Aorta (tissue), 5 donors: ENCODE measurements around the gene ST6GAL1. TPM values are rescaled to one million over a fixed set of nuclear protein-coding genes. Genes with fewer than 3 reads are reported as not detected.
"Not testable (repeated sequence)": the region's sequence is repeated elsewhere in the genome, so short reads cannot be mapped to it uniquely, and the experiment has no call there.

Experiments used
- ATAC-seq: fragments of 200-7000 bp; cut with Tn5 transposase; one replicate; pipeline ENCODE4 v1.9.1; 2022; ENCODE audit warnings: moderate library complexity; ENCODE audit not compliant: low FRiP score
- DNase-seq, 2 donors: peaks; one replicate each; pipeline ENCODE4 v3.0.0-alpha.2; 2020
- H3K27ac ChIP-seq, 2 donors: one replicate each; pipeline ENCODE4 v1.5.1; 2013; ENCODE audit warnings: low read length in 2 of 2, mild to moderate bottlenecking in 2 of 2, moderate library complexity in 2 of 2, control low read depth in 1 of 2, inconsistent platforms in 1 of 2, low read depth in 1 of 2
- H3K27me3 ChIP-seq, 2 donors: one replicate each; pipeline ENCODE4 v1.6.1; 2013; ENCODE audit warnings: control low read depth in 1 of 2, low read length in 1 of 2, mild to moderate bottlenecking in 1 of 2, moderate library complexity in 1 of 2; ENCODE audit not compliant: insufficient read depth in 2 of 2, control insufficient read depth in 1 of 2
- H3K36me3 ChIP-seq, 2 donors: one replicate each; pipeline ENCODE4 v1.6.1; 2013; ENCODE audit warnings: control low read depth in 1 of 2, low read length in 1 of 2, mild to moderate bottlenecking in 1 of 2; ENCODE audit not compliant: insufficient read depth in 2 of 2, control insufficient read depth in 1 of 2
- H3K4me1 ChIP-seq, 2 donors: one replicate each; pipeline ENCODE4 v1.6.1; 2013; ENCODE audit warnings: low read length in 2 of 2, control low read depth in 1 of 2, mild to moderate bottlenecking in 1 of 2, moderate library complexity in 1 of 2; ENCODE audit not compliant: insufficient read depth in 2 of 2, control insufficient read depth in 1 of 2
- H3K4me3 ChIP-seq, 2 donors: one replicate each; pipeline ENCODE4 v1.5.1; 2013; ENCODE audit warnings: low read length in 2 of 2, control low read depth in 1 of 2, mild to moderate bottlenecking in 1 of 2
- H3K9me3 ChIP-seq: one replicate; pipeline ENCODE4 v1.6.1; 2013; ENCODE audit warnings: mild to moderate bottlenecking, low read length; ENCODE audit not compliant: control insufficient read depth
- WGBS, 2 donors: extraction: QIAGEN DNeasy Blood & Tissue Kit; methylation state at CpG; one replicate each; pipeline ENCODE4 v1.1.7; 2013; 5-methylcytosine and 5-hydroxymethylcytosine counted together
- intact Hi-C, 2 donors: fragments of 100-400 bp; cut with DNase I; formaldehyde crosslinking; loops; one replicate each; pipeline versions ENCODE4 v1.14.2 to v1.15.0; 2022
- polyA plus RNA-seq, 2 donors: library from polyadenylated mRNA; stranded (reverse); fragments of 200-250 nt; gene quantifications; one replicate each; pipeline ENCODE4 v1.2.3, GENCODE V29; 2013
- total RNA-seq, 2 donors: library from RNA; stranded (reverse); fragmentation: NEBNext Ultra II Directional; extraction: Animal tissue kit (Norgen Biotek cat#: 25700); gene quantifications; one replicate each; pipeline ENCODE4 v1.2.1, GENCODE V29; 2021
- donor health status: healthy with polysubstance abuse.
- donor health status: Bipolar disorder and iron deficiency.
- donor health status: DM: no; HTN: no; CAD: no.
- donor health status: DM: no; HTN: no; CAD: no.
- donor health status: DM: yes; HTN: yes; CAD: no.

ST6GAL1 gene
- total and polyA plus RNA-seq, 4 donors = 11.8 to 140 (median 50.4) TPM

- Histone ChIP-seq H3K27me3 (no peaks in the 10 kb centered on the region), H3K36me3 (no peaks in the 10 kb centered on the region), H3K9me3 (no peaks in the 10 kb centered on the region), H3K4me3 (no peak overlapping the region), H3K27ac (peak overlapping the region in 1 of 2 donors; percentile 43), H3K4me1 (no peaks in the 10 kb centered on the region)
- intact Hi-C loops = no loop called here
- DNase-seq (no peak), ATAC-seq (no peak)
- WGBS, 2 donors = 66 to 68% methylated on average over 6 of the region's 6 CpGs
These were observed 36.1 kb downstream of the ST6GAL1 start for GRCh38 chr3:186966406-186966805.

- H3K4me3 ChIP-seq, intact Hi-C loops, H3K27me3 ChIP-seq, ATAC-seq, H3K4me1 ChIP-seq, H3K36me3 ChIP-seq, H3K9me3 ChIP-seq, DNase-seq: not testable (repeated sequence)
- 93 to 97% methylated on average over 11 of the region's 11 CpGs for WGBS, 2 donors
- H3K27ac ChIP-seq = peak overlapping the region; percentile 12 to 84
These were observed 36.9 kb downstream of the ST6GAL1 start for GRCh38 chr3:186967236-186967635.

GRCh38 chr3:186967686-186968085 is 37.4 kb downstream of the ST6GAL1 start:
- Histone ChIP-seq H3K27me3 (no peaks in the 10 kb centered on the region), H3K4me3 (no peak overlapping the region), H3K4me1 (no peaks in the 10 kb centered on the region), H3K36me3 (no peaks in the 10 kb centered on the region), H3K9me3 (no peaks in the 10 kb centered on the region), H3K27ac (peak overlapping the region; percentile 12 to 84)
- no peak for ATAC-seq
- no peak for DNase-seq
- intact Hi-C loops = no loop called here
- 62 to 64% methylated on average over 7 of the region's 7 CpGs for WGBS, 2 donors

- no peaks in the 10 kb centered on the region for H3K27me3 ChIP-seq
- no peaks in the 10 kb centered on the region for H3K36me3 ChIP-seq
- ATAC-seq (peak; percentile 30), DNase-seq (no peak)
- no peak overlapping the region for H3K4me3 ChIP-seq
- no peaks in the 10 kb centered on the region for H3K9me3 ChIP-seq
- peaks cover 2 to 3% of the 10 kb centered on the region in 2 donors for H3K4me1 ChIP-seq
- H3K27ac ChIP-seq = peak overlapping the region; percentile 46 to 96
- intact Hi-C loops = loop anchor here (5.0 to 10.0 kb wide), 3 partner anchors 37 to 138 kb away; partner anchors contain the start of gene ST6GAL1 (in 1 of the 2)
- 15 to 19% methylated on average over 7 of the region's 7 CpGs for WGBS, 2 donors
These were observed 39.3 kb downstream of the ST6GAL1 start for GRCh38 chr3:186969607-186970006.

GRCh38 chr3:186971106-186971505 is 40.8 kb downstream of the ST6GAL1 start:
- not testable (repeated sequence) for ATAC-seq, H3K36me3 ChIP-seq, H3K9me3 ChIP-seq, DNase-seq, H3K4me3 ChIP-seq, H3K4me1 ChIP-seq, H3K27me3 ChIP-seq
- 78% methylated on average over 10 of the region's 10 CpGs for WGBS, 2 donors
- H3K27ac ChIP-seq = peak overlapping the region; percentile 92 to 96
- intact Hi-C loops = loop anchor here (5.0 to 10.0 kb wide), 3 partner anchors 39 to 136 kb away; partner anchors contain the start of gene ST6GAL1 (in 1 of the 2)

GRCh38 chr3:186971578-186971977 is 41.3 kb downstream of the ST6GAL1 start:
- Histone ChIP-seq H3K4me1 (peaks cover 4 to 5% of the 10 kb centered on the region in 2 donors), H3K36me3 (no peaks in the 10 kb centered on the region), H3K27ac (peak overlapping the region; percentile 92 to 96), H3K4me3 (no peak overlapping the region), H3K9me3 (no peaks in the 10 kb centered on the region), H3K27me3 (no peaks in the 10 kb centered on the region)
- ATAC-seq (peak; percentile 85), DNase-seq (peak in 1 of 2 donors; percentile 85)
- 8 to 11% methylated on average over 1 of the region's 1 CpG for WGBS, 2 donors
- intact Hi-C loops = loop anchor here (5.0 to 10.0 kb wide), 3 partner anchors 39 to 136 kb away; partner anchors contain the start of gene ST6GAL1 (in 1 of the 2)

GRCh38 chr3:186973702-186974101 is 43.4 kb downstream of the ST6GAL1 start:
- Histone ChIP-seq H3K36me3 (no peaks in the 10 kb centered on the region), H3K4me1 (peaks cover 4 to 7% of the 10 kb centered on the region in 2 donors), H3K4me3 (no peak overlapping the region), H3K27ac (peak overlapping the region in 1 of 2 donors; percentile 29), H3K9me3 (no peaks in the 10 kb centered on the region), H3K27me3 (no peaks in the 10 kb centered on the region)
- intact Hi-C loops = loop anchor here (5.0 to 10.0 kb wide), 3 partner anchors 41 to 134 kb away; partner anchors contain the start of gene ST6GAL1 (in 1 of the 2)
- DNase-seq = no peak
- ATAC-seq = no peak
- WGBS, 2 donors = 89 to 94% methylated on average over 7 of the region's 7 CpGs

- peak overlapping the region in 1 of 2 donors; percentile 85 for H3K27ac ChIP-seq
- DNase-seq = no peak
These were observed 44.5 kb downstream of the ST6GAL1 start for GRCh38 chr3:186974824-186975313.

GRCh38 chr3:186975726-186976125 is 45.4 kb downstream of the ST6GAL1 start:
- peaks cover 4 to 7% of the 10 kb centered on the region in 2 donors for H3K4me1 ChIP-seq
- no peaks in the 10 kb centered on the region for H3K27me3 ChIP-seq
- no peaks in the 10 kb centered on the region for H3K9me3 ChIP-seq
- H3K27ac ChIP-seq = peak overlapping the region; percentile 52 to 85
- ATAC-seq (no peak), DNase-seq (no peak)
- WGBS, 2 donors = 38 to 45% methylated on average over 6 of the region's 6 CpGs
- intact Hi-C loops = loop anchor here (5.0 to 10.0 kb wide), 3 partner anchors 43 to 212 kb away; partner anchors contain the start of gene ST6GAL1 (in 1 of the 2)
- no peaks in the 10 kb centered on the region for H3K36me3 ChIP-seq
- no peak overlapping the region for H3K4me3 ChIP-seq

More at GRCh38 chr3:186974824-186975313, 44.5 kb downstream of the ST6GAL1 start:
- no peaks in the 10 kb centered on the region for H3K36me3 ChIP-seq
- no peak overlapping the region for H3K4me3 ChIP-seq
- no peaks in the 10 kb centered on the region for H3K27me3 ChIP-seq
- no peaks in the 10 kb centered on the region for H3K9me3 ChIP-seq
- H3K4me1 ChIP-seq = peaks cover 4 to 7% of the 10 kb centered on the region in 2 donors
- ATAC-seq = no peak
- intact Hi-C loops = loop anchor here (5.0 to 10.0 kb wide), 4 partner anchors 43 to 212 kb away; partner anchors contain the start of gene ST6GAL1 (in 2 of the 2)
- 14 to 15% methylated on average over 9 of the region's 9 CpGs for WGBS, 2 donors
